Retinal pigment epithelial cell (primary cell): Measurements from ENCODE around the gene RLN2.

Experiments
- DNase-seq: peaks from one replicate; pipeline ENCODE4 v3.0.0-alpha.2; 2010; ENCODE audit warnings: low read depth
- H3K4me3 ChIP-seq: 2 replicates; pipeline ENCODE4 v1.5.1; 2011; ENCODE audit warnings: mild to moderate bottlenecking, low read length, control low read depth, moderate library complexity
- CTCF ChIP-seq: conservative IDR thresholded peaks from 2 replicates; pipeline ENCODE4 v1.5.1; 2011; ENCODE audit warnings: low read depth, low read length, control low read depth, inconsistent platforms

RLN2 gene

GRCh38 chr9:5288591-5288990 is 15.9 kb downstream of the RLN2 start:
- no peak for DNase-seq
- no peak for TF ChIP-seq CTCF
- H3K4me3 ChIP-seq, result no peak overlapping the region

- no peak for TF ChIP-seq CTCF
- H3K4me3 ChIP-seq, result no peak overlapping the region
- no peak for DNase-seq
Measured at GRCh38 chr9:5286262-5286661, 18.3 kb downstream of the RLN2 start.

- no peak for TF ChIP-seq CTCF
- no peak for DNase-seq
- no peak overlapping the region for H3K4me3 ChIP-seq
Measured at GRCh38 chr9:5278486-5278885, 26.0 kb downstream of the RLN2 start.

GRCh38 chr9:5274770-5275169 is 29.7 kb downstream of the RLN2 start:
- no peak for TF ChIP-seq CTCF
- H3K4me3 ChIP-seq, result no peak overlapping the region
- no peak for DNase-seq

GRCh38 chr9:5269249-5269715 is 35.2 kb downstream of the RLN2 start:
- no peak overlapping the region for H3K4me3 ChIP-seq
- peak; percentile 56 for DNase-seq
- TF ChIP-seq CTCF, result no peak

GRCh38 chr9:5265939-5266338 is 38.6 kb downstream of the RLN2 start:
- TF ChIP-seq CTCF, result no peak
- DNase-seq, result no peak
- H3K4me3 ChIP-seq, result no peak overlapping the region

- DNase-seq, result no peak
- H3K4me3 ChIP-seq, result no peak overlapping the region
- no peak for TF ChIP-seq CTCF
Measured at GRCh38 chr9:5264219-5264595, 40.3 kb downstream of the RLN2 start.
